HG03196 (cell line): Measurements from ENCODE around the gene CCNE1.

Source experiments
- ATAC-seq: cut with Tn5 transposase; IDR thresholded peaks from one replicate; pipeline ENCODE4 v1.9.1; 2021; ENCODE audit not compliant: unreplicated experiment

CCNE1 gene

GRCh38 chr19:29811125-29812079, at the start of gene CCNE1:
TSS of gene CCNE1 (plus strand) at chr19:29811991. CDS start at chr19:29812556, 565 bp downstream.
- ATAC-seq = peak; percentile 69

- ATAC-seq = no peak
Measured at GRCh38 chr19:29763196-29763595, 48.6 kb upstream of the CCNE1 start.

- ATAC-seq = no peak
Measured at GRCh38 chr19:29764361-29764760, 47.4 kb upstream of the CCNE1 start.

- ATAC-seq = no peak
Measured at GRCh38 chr19:29766100-29766499, 45.7 kb upstream of the CCNE1 start.

GRCh38 chr19:29767039-29767735, 44.6 kb upstream of the CCNE1 start:
- no peak for ATAC-seq

GRCh38 chr19:29768166-29768565, 43.6 kb upstream of the CCNE1 start:
- ATAC-seq = no peak

- no peak for ATAC-seq
Measured at GRCh38 chr19:29769997-29770396, 41.8 kb upstream of the CCNE1 start.

- ATAC-seq = no peak
Measured at GRCh38 chr19:29770648-29771047, 41.1 kb upstream of the CCNE1 start.

- ATAC-seq = no peak
Measured at GRCh38 chr19:29771708-29772414, 39.9 kb upstream of the CCNE1 start.

GRCh38 chr19:29772696-29773095, 39.1 kb upstream of the CCNE1 start:
- no peak for ATAC-seq

- no peak for ATAC-seq
Measured at GRCh38 chr19:29773141-29773540, 38.6 kb upstream of the CCNE1 start.

GRCh38 chr19:29774126-29774525, 37.7 kb upstream of the CCNE1 start:
- no peak for ATAC-seq

- ATAC-seq = no peak
Measured at GRCh38 chr19:29777781-29778309, 33.9 kb upstream of the CCNE1 start.

- ATAC-seq = no peak
Measured at GRCh38 chr19:29779921-29780320, 31.9 kb upstream of the CCNE1 start.

- ATAC-seq = no peak
Measured at GRCh38 chr19:29781386-29782259, 30.2 kb upstream of the CCNE1 start.

- ATAC-seq = no peak
Measured at GRCh38 chr19:29782260-29782580, 29.6 kb upstream of the CCNE1 start.

- ATAC-seq = no peak
Measured at GRCh38 chr19:29783627-29784190, 28.1 kb upstream of the CCNE1 start.

GRCh38 chr19:29784598-29785223, 27.1 kb upstream of the CCNE1 start:
- no peak for ATAC-seq

GRCh38 chr19:29785360-29785759, 26.4 kb upstream of the CCNE1 start:
- ATAC-seq = no peak
